ENCODE data around the gene TLR7. TPM values are rescaled to one million over a fixed set of nuclear protein-coding genes. Genes with fewer than 3 reads are reported as not detected.

The TLR7 gene
- total RNA-seq, 2 donors from 2014 or later: 0.48 to 1.3 TPM

- intact Hi-C loops (cut with DNase I): no loop called here
- DNase-seq (ENCODE audit: low spot score): no peak
Measured at GRCh38 chrX:12919051-12919450, 52.2 kb downstream of the TLR7 start.

GRCh38 chrX:12919620-12920019 lies 52.7 kb downstream of the TLR7 start:
- no peak for DNase-seq (ENCODE audit: low spot score)
- intact Hi-C loops (cut with DNase I): loop anchor here in 1 of 2 donors (5.0 kb wide), 1 partner anchor 1407 kb away; no protein-coding TSS in a partner anchor

GRCh38 chrX:12920990-12921389 lies 54.1 kb downstream of the TLR7 start:
- intact Hi-C loops (cut with DNase I): loop anchor here in 1 of 2 donors (5.0 kb wide), 1 partner anchor 1409 kb away; no protein-coding TSS in a partner anchor
- DNase-seq (ENCODE audit: low spot score): no peak

- no peak for DNase-seq (ENCODE audit: low spot score)
- intact Hi-C loops (cut with DNase I): loop anchor here in 1 of 2 donors (5.0 kb wide), 1 partner anchor 1410 kb away; no protein-coding TSS in a partner anchor
Measured at GRCh38 chrX:12921886-12922598, 55.2 kb downstream of the TLR7 start.

GRCh38 chrX:12922599-12922919 lies 55.7 kb downstream of the TLR7 start:
- no peak for DNase-seq (ENCODE audit: low spot score)
- intact Hi-C loops (cut with DNase I): loop anchor here in 1 of 2 donors (5.0 kb wide), 1 partner anchor 1410 kb away; no protein-coding TSS in a partner anchor

GRCh38 chrX:12929701-12930100 lies 62.8 kb downstream of the TLR7 start:
- intact Hi-C loops (cut with DNase I): no loop called here
- no peak for DNase-seq (ENCODE audit: low spot score)

- intact Hi-C loops (cut with DNase I): no loop called here
- no peak for DNase-seq (ENCODE audit: low spot score)
Measured at GRCh38 chrX:12930150-12930549, 63.3 kb downstream of the TLR7 start.

GRCh38 chrX:12932244-12932643 lies 65.4 kb downstream of the TLR7 start:
- intact Hi-C loops (cut with DNase I): no loop called here
- DNase-seq (ENCODE audit: low spot score): no peak

- DNase-seq (ENCODE audit: low spot score): no peak
- intact Hi-C loops (cut with DNase I): no loop called here
Measured at GRCh38 chrX:12934850-12935249, 68.0 kb downstream of the TLR7 start.

GRCh38 chrX:12936947-12937346 lies 70.1 kb downstream of the TLR7 start:
- intact Hi-C loops (cut with DNase I): no loop called here
- DNase-seq (ENCODE audit: low spot score): no peak

Other genes starting within 250 kb of the TLR7 start
- 10 to 100 TPM; 15.1 to 15.2 TPM for gene PRPS2, start 75.7 kb upstream of the TLR7 start, total RNA-seq
- gene TLR8, start 39.5 kb downstream of the TLR7 start, total RNA-seq: 1 to 10 TPM; 1.3 to 5.1 TPM
- gene TMSB4X, start 108.0 kb downstream of the TLR7 start, total RNA-seq: 1,000 to 10,000 TPM; 3,954 to 4,090 TPM
- under 1 TPM in 1 of 2 donors, not detected in 1; 0.19 TPM for gene FAM9C, start 177.5 kb downstream of the TLR7 start, total RNA-seq

Data from posterior vena cava (tissue), 2 donors.